HT1080 (cell line): Measurements from ENCODE around the gene DGAT2. TPM values are rescaled to one million over a fixed set of nuclear protein-coding genes. Genes with fewer than 3 reads are reported as not detected.
"Not testable (repeated sequence)": the region's sequence is repeated elsewhere in the genome, so short reads cannot be mapped to it uniquely, and the experiment has no call there.

ENCODE experiments used
- DNase-seq: peaks from one replicate; pipeline ENCODE4 v3.0.0-alpha.2; 2015; ENCODE audit warnings: low read depth
- total RNA-seq: library from RNA; depleted of rRNA; stranded (reverse); fragments of >200 nt; shearing (Covaris generic); gene quantifications from 2 replicates; pipeline ENCODE4 v1.2.3, GENCODE V29; 2014

DGAT2 gene
- total RNA-seq, 1 experiment from 2014 or later = 5.9 TPM

DNA sequence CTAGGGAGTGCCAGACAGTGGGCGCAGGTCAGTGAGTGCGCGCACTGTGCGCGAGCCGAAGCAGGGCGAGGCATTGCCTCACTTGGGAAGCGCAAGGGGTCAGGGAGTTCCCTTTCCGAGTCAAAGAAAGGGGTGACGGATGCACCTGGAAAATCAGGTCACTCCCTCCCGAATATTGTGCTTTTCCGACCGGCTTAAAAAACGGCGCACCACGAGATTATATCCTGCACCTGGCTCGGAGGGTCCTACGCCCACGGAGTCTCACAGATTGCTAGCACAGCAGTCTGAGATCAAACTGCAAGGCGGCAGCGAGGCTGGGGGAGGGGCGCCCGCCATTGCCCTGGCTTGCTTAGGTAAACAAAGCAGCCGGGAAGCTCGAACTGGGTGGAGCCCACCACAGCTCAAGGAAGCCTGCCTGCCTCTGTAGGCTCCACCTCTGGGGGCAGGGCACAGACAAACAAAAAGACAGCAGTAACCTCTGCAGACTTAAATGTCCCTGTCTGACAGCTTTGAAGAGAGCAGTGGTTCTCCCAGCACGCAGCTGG, 19.8 kb upstream of the DGAT2 start:
- not testable (repeated sequence) for DNase-seq

DNA sequence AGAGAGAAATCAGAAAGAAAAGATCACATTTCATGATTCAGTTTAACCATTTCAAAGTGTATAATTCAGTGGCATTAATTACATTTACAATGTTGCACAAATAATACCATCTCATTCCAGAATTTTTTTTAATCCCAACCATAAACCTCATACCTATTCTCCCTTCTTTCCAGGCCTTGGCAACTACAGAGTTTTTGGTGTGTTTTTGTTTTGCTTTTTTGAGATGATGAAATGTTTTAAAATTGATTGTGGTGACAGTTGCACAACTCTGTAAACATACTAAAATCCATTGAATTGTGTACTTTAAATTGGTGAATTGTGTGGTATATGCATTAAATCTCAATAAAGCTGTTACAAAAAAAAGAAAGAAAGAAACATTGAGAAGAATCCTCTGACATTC, 13.6 kb upstream of the DGAT2 start:
- not testable (repeated sequence) for DNase-seq

DNA sequence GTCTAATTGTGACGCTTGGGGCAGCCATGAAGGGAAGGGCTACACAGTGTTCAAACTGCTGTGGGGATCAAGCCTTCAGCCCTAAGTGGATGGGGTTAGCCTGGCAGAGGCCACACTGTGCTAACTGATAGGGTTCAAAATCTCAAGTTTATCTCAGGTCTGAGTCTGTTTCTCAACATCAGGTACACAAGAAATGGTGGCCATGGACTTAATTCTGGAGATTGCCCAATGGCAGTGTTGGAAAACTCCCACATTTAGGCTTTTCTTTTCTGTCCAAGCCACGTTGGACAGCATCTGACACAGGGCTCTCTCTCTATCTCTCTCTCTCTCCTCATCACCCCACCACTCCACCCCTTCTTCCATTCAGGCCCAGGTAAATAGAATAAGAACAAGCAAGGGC, 10.9 kb upstream of the DGAT2 start:
- no peak for DNase-seq

- no peak for DNase-seq
These were observed 8.7 kb upstream of the DGAT2 start for GRCh38 chr11:75759832-75760231.

- DNase-seq = no peak
These were observed 8.3 kb upstream of the DGAT2 start for GRCh38 chr11:75760243-75760642.

DNA sequence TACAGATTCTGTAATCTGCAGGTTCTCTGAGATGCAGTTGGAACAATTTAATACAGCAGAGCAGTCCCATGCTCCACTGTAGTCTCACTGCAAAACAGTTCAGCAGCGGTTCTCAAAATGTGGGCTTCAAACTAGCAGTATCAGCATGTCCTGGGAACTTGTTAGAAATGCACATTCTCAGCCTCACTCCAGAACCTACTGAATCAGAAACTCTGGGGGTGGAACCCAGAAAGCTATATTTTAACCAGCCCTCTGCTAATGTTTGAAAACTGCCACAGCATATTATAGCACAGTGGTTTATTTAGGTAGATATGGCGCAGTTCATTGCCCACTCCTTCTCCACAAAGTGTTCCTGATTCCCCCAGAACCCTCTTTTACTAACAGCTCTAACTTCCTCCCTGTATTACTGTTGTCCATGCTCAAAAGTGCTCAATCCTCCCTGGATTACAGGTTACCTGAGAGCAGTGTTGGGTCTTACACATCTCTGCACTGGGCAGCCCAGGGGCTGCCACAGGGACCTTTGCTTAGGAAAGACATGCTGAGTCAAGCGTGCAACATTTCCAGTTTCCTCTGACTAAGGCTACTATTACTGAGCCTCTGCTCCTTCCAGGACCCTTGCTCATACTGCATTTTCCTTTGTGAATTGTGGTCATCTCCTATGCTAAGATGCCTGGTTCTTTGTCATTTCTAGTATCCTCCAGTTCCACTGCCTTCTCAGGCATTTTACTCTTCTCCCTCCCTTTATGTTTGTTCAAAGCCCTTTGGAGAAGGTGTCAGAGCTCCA, 7.7 kb upstream of the DGAT2 start:
- DNase-seq = peak; percentile 82

- no peak for DNase-seq
These were observed 6.4 kb upstream of the DGAT2 start for GRCh38 chr11:75762158-75762557.

GRCh38 chr11:75762885-75763284, 5.7 kb upstream of the DGAT2 start:
- DNase-seq = no peak

DNA sequence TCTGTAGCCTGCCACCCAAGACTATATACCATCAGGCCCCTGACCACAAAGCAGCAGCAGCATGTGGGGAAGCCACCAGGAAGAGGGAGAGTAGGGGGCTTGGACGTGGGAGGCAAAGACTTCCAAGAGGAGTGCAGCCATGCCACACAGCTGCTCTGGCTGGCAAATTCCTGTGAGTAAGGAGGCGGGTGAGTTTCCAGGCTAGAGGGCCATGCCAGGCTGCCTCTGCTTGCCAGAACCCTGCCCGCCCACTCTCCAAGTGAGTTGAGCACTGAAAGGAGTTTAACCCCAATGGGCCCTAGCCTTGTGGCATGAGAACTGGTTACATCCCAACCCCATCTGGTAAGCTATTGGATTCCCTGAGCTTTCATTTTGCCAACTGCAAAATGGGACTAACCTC, 4.7 kb upstream of the DGAT2 start:
- DNase-seq = no peak

- DNase-seq = no peak
These were observed 3.5 kb upstream of the DGAT2 start for GRCh38 chr11:75765116-75765515.

GRCh38 chr11:75766443-75767227, 1.9 kb upstream of the DGAT2 start:
- no peak for DNase-seq

- DNase-seq = no peak
These were observed 1.4 kb upstream of the DGAT2 start for GRCh38 chr11:75767228-75767572.

- DNase-seq = no peak
These were observed 826 bp upstream of the DGAT2 start for GRCh38 chr11:75767793-75768111.

- DNase-seq = no peak
These were observed 562 bp downstream of the DGAT2 start for GRCh38 chr11:75768909-75769771.

DNA sequence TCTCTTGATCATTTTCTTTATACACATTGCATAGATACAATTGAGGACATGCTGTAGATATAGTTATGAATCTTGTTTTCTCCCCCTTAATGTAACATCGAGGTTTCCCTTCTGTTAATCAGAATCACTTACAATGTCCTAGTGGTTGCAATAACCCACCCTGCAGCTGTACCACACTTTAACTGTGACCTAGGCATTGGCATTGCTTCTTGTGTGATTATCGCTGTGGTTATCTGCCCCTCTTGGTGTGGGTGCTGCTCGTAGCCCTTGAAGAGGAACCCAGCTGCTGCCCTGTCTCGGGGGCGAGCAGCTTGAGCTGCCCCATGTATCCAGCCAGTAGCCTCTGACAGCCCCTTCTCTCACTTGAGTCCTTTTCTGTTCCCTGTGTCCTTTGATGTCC, 1.5 kb downstream of the DGAT2 start:
- no peak for DNase-seq

DNA sequence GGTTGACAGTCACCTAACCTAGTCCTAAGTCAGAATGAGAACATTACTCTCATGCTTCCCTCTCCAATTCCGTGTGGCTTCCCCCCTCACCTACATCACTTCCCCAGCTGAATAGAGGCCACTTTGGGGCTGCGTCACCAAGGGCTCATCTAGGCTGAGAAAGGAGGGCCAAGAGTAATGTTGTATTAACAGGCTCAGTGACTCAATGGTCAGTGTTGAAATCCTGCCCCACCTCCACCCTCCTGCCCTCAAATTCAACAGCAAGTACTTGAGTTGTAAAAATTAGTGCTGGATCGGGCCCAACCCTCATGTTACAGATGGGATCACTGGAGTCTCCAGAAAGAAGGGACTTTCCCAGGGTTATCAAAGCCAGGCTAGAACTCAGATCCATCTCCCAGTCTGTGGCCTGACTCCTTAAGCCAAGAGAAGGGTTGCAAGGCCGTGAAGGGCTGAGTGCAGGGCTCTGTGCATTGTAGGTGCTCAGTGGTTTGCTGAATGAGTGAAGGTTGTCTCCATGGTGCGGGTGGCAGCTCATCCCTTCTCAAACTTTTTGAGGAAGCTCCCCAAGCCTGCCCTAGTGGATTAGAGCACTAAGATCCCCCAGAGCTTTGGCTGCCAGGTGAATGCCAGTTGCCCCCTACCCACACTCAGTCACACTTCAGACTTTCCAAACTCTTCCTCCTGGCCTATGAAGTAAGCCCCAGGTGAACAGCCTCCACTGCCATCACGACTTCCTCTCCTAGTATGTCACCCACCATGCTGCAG, 3.2 kb downstream of the DGAT2 start:
- peak; percentile 74 for DNase-seq

GRCh38 chr11:75773595-75774353, 5.2 kb downstream of the DGAT2 start:
- DNase-seq = no peak

DNA sequence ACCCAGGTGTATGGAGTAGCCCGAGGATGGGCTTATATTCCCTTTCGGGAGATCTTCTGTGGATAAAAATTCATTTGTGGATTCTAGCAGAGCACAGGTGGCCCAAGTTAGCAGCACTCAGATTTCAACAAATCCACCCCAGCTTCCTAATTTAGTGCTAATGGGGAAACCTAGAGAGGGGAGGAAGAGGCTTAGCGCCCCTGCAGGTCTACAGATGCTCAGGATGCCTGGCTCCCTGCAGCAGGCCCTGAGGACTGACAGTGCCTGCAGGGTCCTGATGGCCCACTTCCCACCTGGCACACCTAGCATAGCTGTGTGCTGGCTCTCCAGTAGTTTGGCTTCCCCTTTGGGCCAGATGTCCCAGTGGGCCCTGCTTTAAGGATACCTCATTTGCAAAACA, 6.5 kb downstream of the DGAT2 start:
- DNase-seq = no peak

- DNase-seq = no peak
These were observed 8.0 kb downstream of the DGAT2 start for GRCh38 chr11:75776546-75776945.

GRCh38 chr11:75777461-75778110, 9.0 kb downstream of the DGAT2 start:
- DNase-seq = peak; percentile 62
